Mesodermal cell (in vitro differentiated cells): ENCODE measurements around the gene KLF7.

Source experiments
- H3K27ac ChIP-seq: 2 replicates; pipeline ENCODE4 v1.7.0; 2013; ENCODE audit warnings: mild to moderate bottlenecking, low read depth, low read length, moderate library complexity; ENCODE audit not compliant: severe bottlenecking
- H3K36me3 ChIP-seq: 2 replicates; pipeline ENCODE4 v1.7.1; 2013; ENCODE audit warnings: mild to moderate bottlenecking, low read length, moderate library complexity; ENCODE audit not compliant: control insufficient read depth, insufficient read depth
- H3K4me1 ChIP-seq: one replicate; pipeline ENCODE4 v1.7.1; 2013; ENCODE audit warnings: mild to moderate bottlenecking, low read length; ENCODE audit not compliant: insufficient read depth, control insufficient read depth, poor library complexity, severe bottlenecking
- H3K4me3 ChIP-seq: 2 replicates; pipeline ENCODE4 v1.7.0; 2013; ENCODE audit warnings: low read length, control low read depth, mild to moderate bottlenecking; ENCODE audit not compliant: insufficient read depth, poor library complexity, severe bottlenecking; ENCODE audit errors: extremely low read depth
- H3K9me3 ChIP-seq: 2 replicates; pipeline ENCODE4 v1.7.1; 2013; ENCODE audit warnings: mild to moderate bottlenecking, low read length, moderate library complexity; ENCODE audit not compliant: control insufficient read depth
- WGBS, 2 experiments: methylation state at CpG; one replicate each; pipeline ENCODE4 v1.1.5; 2013; ENCODE audit warnings: missing lambda C conversion rate in 2 of 2; ENCODE audit not compliant: insufficient coverage in 2 of 2; 5-methylcytosine and 5-hydroxymethylcytosine counted together

Gene KLF7

DNA sequence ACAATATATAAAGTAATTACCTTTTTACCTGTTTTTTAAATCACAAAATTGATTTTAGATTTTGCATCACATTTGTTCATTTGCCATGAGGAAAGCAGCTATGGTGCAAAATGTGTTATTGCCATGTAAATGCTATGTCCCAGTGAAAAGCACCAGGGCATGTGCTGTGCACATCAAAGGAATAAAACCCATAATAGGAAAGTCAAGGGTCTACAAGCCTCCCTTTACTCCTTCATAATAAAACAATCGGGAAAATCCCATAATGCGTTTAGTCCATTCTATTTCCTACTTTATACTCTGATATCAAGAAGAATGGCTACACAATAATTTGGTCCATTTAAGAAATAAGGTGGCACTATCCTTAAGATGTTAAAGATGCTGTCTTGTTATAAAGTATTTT, 53.0 kb downstream of the KLF7 start:
- H3K4me3 ChIP-seq, result no peak overlapping the region
- H3K4me1 ChIP-seq, result no peaks in the 10 kb centered on the region
- peaks cover 62% of the 10 kb centered on the region for H3K36me3 ChIP-seq
- no peaks in the 10 kb centered on the region for H3K9me3 ChIP-seq
- WGBS, 2 experiments, result 100% methylated on average over 1 of the region's 2 CpGs; no CpG with 5 or more reads in 1 of the 2 experiments
- no peak overlapping the region for H3K27ac ChIP-seq

DNA sequence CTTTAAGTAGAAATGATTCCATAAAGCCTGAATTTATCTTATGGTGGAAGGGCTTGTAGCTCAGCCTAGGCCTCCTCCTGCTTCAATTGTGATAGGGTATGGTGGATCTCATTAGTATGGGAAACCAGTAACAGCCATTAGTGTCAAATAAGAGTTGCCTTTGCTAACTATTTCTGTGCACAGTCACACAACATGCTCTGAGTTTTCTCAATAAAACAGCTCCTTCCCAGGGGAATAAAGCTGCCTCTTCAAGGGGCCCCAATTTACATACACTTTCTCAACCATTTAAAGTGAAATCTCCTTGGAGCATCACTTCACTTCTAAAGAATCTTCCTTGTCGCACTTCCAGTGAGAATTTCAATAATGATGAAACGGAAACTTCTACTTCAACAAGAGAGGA, 53.4 kb downstream of the KLF7 start:
- no peak overlapping the region for H3K4me3 ChIP-seq
- no peaks in the 10 kb centered on the region for H3K4me1 ChIP-seq
- no peak overlapping the region for H3K27ac ChIP-seq
- peaks cover 62% of the 10 kb centered on the region for H3K36me3 ChIP-seq
- WGBS, 2 experiments, result no CpG with 5 or more reads among the region's 2 CpGs
- no peaks in the 10 kb centered on the region for H3K9me3 ChIP-seq

DNA sequence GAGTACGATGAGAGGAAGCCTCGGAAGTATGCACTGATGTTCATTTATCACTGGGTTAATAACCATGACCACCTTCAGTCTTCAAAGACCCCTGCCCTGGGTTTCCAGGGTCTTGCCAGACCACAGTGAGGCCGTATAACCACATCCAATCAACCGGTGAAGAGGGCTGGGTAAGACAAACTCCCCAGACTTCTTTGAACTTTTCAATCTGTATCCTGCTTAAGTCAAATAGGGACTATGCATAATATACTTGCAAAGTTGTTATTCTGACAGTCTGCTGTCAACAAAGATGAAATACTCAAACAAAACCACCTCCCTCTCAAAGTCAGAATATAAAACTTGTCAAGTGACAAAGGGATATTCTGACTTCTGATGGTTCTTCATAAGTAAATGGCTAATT, 54.0 kb downstream of the KLF7 start:
- Histone ChIP-seq H3K4me1 (no peaks in the 10 kb centered on the region), H3K4me3 (no peak overlapping the region), H3K27ac (no peak overlapping the region), H3K9me3 (no peaks in the 10 kb centered on the region), H3K36me3 (peaks cover 68% of the 10 kb centered on the region)
- WGBS, 2 experiments, result 79 to 86% methylated on average over 2 to 3 of the region's 4 CpGs

DNA sequence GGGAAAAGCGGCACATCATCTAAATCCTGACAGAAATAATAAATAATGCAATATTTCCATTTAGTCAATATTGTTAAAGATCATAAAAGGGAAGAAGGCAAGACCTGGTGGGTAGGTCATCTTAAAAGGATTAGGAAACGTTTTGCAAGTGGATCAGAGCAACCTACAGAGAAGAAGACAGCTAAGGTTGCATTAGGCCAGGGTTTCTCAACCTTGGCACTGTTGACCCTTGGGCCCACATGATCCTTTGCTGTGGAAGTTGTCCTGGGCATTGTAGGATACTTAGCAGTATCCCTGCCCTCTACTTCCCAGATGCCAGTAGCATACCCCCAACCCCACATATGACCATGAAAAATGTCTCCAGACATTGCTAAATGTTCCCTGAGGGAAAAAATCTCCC, 55.0 kb downstream of the KLF7 start:
- no peaks in the 10 kb centered on the region for H3K9me3 ChIP-seq
- no peaks in the 10 kb centered on the region for H3K4me1 ChIP-seq
- WGBS, 2 experiments, result 83 to 100% methylated on average over 1 of the region's 2 CpGs
- no peak overlapping the region for H3K27ac ChIP-seq
- H3K4me3 ChIP-seq, result no peak overlapping the region
- peaks cover 73% of the 10 kb centered on the region for H3K36me3 ChIP-seq

DNA sequence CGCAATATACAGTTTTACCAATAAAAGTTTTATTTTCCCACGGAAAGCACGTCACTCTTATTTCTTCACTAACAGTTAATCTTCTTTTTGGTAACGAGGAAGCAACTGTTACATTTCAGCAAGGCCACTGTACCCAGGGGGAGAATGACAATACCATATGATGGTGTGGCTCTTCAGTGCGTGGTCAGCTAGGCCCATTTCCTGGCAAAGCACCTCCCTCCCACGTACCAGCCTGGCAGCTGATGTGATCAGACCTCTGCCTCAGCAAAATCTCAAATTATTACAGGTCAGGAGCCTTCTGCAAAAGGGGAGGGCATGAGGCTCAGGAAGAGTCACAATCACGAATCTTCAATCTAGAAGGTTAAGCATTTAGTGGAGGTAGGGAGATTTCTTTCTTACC, 55.4 kb downstream of the KLF7 start:
- Histone ChIP-seq H3K9me3 (no peaks in the 10 kb centered on the region), H3K4me3 (no peak overlapping the region), H3K4me1 (no peaks in the 10 kb centered on the region), H3K27ac (no peak overlapping the region), H3K36me3 (peaks cover 75% of the 10 kb centered on the region)
- 97 to 100% methylated on average over 2 to 4 of the region's 7 CpGs for WGBS, 2 experiments

DNA sequence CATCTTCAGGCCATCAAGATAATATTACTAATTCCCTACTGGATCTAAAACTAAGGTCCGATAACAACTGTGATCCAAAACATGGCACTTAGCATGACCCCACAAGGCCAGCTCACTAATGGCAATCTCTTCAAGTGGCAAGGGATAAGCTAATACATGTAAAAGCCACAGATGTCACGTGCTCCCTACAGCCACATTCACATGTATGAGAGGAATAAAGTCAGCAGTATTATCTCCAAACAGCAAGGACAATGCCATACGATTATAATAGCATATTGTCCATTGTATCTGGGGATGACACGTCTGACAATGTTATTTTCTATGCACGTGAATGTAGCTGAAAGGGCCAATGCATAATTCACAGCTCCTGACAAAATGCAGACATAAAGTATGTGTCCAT, 56.0 kb downstream of the KLF7 start:
- Histone ChIP-seq H3K9me3 (no peaks in the 10 kb centered on the region), H3K4me3 (no peak overlapping the region), H3K4me1 (no peaks in the 10 kb centered on the region), H3K36me3 (peaks cover 81% of the 10 kb centered on the region), H3K27ac (no peak overlapping the region)
- WGBS, 2 experiments, result 92 to 94% methylated on average over 2 of the region's 5 CpGs

DNA sequence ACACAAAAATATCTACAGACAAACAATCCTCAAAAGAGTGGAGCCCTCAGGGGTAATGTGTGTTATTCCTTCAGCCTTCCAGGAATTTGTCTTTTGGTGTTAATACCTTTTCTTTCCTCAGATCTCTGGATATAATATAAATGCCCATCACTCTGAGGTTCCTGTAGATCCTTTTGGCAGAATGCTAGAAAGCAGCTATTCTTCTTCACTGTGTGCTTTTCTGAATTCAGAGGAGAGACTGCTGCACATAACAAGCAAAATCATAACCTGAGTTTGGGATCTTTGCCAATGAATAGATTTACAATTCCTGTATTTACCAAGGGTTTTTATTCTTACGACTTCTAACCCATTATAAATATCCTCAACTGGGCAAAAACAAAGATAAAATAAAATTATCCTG, 57.3 kb downstream of the KLF7 start:
- H3K27ac ChIP-seq, result no peak overlapping the region
- no peak overlapping the region for H3K4me3 ChIP-seq
- H3K4me1 ChIP-seq, result no peaks in the 10 kb centered on the region
- H3K9me3 ChIP-seq, result no peaks in the 10 kb centered on the region
- no CpG with 5 or more reads among the region's 1 CpG for WGBS, 2 experiments
- H3K36me3 ChIP-seq, result peaks cover 88% of the 10 kb centered on the region

DNA sequence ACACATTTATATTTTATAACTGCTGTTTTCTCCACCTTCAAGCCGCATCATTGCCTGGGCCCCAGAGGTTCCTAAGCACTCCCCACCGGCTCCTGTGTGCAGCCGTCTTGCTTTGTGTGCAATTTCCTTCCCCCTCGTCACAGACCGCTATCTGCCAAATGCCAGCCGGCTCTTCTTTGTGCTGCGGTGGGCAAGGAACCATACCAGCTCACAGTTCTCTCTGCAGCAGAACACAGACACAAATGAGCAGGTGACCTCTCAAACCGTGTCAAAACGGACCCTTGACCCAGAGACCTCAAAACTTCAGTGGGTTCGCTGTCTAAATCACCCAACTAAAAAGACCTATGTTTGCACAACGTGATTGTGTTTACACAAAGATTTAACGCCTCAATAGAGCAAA, 58.2 kb downstream of the KLF7 start:
- H3K4me1 ChIP-seq, result no peaks in the 10 kb centered on the region
- H3K9me3 ChIP-seq, result no peaks in the 10 kb centered on the region
- WGBS, 2 experiments, result 83 to 94% methylated on average over 11 to 12 of the region's 12 CpGs
- H3K36me3 ChIP-seq, result peaks cover 90% of the 10 kb centered on the region
- H3K27ac ChIP-seq, result no peak overlapping the region
- no peak overlapping the region for H3K4me3 ChIP-seq

DNA sequence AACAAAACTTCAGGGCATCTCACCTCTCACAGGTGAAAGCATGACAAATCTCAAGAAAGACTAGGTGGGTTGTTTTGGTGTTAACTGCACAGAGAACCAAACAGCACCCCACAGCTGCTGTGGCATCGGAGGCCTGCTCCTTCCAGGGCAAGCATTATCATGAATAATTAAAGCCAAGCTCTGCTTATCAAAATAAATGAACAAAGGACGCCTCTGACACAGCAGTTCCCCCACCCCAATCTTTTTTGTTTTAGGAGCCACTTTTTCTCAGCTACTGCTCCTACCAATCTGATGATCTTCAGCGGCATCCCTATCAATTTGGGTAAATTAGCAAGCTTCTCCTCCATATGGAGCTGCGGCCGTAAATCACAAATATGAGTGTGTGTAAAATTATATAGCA, 58.6 kb downstream of the KLF7 start:
- 100% methylated on average over 1 of the region's 5 CpGs for WGBS, 2 experiments
- no peaks in the 10 kb centered on the region for H3K9me3 ChIP-seq
- no peak overlapping the region for H3K4me3 ChIP-seq
- H3K36me3 ChIP-seq, result peaks cover 87% of the 10 kb centered on the region
- H3K27ac ChIP-seq, result no peak overlapping the region
- no peaks in the 10 kb centered on the region for H3K4me1 ChIP-seq

DNA sequence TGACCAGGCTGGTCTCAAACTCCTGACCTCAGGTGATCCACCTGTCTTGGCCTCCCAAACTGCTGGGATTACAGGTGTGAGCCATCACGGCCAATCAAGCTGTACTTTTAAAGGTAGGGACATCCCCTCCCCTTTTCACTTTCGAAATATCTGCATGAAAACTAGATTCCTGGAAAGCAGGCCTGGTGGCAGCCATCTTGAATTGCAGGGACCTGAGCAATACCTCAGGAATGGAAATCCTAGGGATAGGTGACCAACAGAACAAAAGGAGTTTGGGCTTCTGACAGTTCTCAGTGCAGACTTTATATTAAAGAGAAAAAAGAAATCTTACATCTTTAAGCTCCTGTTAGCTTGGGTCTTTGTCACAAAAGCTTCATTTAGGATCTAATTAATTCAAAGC, 62.6 kb downstream of the KLF7 start:
- H3K9me3 ChIP-seq, result no peaks in the 10 kb centered on the region
- H3K4me1 ChIP-seq, result no peaks in the 10 kb centered on the region
- no peak overlapping the region for H3K4me3 ChIP-seq
- WGBS, 2 experiments, result 86 to 100% methylated on average over 1 of the region's 2 CpGs
- H3K27ac ChIP-seq, result no peak overlapping the region
- peaks cover 76% of the 10 kb centered on the region for H3K36me3 ChIP-seq

DNA sequence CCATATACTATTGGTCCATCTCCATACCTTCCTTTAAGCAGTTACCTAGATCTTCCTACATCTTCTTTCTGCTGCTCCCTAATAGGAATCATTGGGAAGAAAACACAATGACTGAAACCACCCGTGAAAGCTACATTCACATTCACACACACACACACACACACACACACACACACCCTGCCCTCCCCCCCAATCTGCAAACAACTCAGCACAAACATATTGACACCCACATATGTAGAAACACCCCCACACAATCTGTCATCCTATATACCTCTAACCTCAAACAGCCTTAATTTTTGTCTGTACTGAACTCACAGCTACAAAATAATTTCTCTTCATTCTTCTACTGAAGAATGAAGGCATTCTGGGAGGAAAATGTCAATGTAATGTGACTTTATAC, 63.8 kb downstream of the KLF7 start:
- H3K27ac ChIP-seq, result no peak overlapping the region
- peaks cover 69% of the 10 kb centered on the region for H3K36me3 ChIP-seq
- H3K9me3 ChIP-seq, result no peaks in the 10 kb centered on the region
- no peak overlapping the region for H3K4me3 ChIP-seq
- no peaks in the 10 kb centered on the region for H3K4me1 ChIP-seq
- 83 to 100% methylated on average over 1 of the region's 1 CpG for WGBS, 2 experiments

DNA sequence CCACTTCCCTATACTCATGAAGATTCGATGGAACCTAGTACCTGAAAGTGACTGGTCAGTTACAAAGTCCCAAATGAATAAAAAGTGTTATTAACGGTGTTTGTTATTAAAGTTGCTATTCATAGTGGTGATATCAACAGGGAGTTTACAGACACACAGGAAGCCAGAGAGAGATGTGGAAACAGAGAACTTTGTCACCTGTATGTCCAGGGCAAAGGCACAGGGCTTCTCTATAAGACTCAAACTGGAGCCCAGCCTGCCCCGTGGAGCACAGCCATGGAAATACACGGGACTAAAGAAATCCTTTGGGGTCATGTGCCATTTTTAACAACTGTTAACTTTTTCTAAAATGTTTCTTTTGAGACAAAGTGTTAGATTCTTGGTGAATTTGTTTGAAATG, 68.5 kb downstream of the KLF7 start:
- Histone ChIP-seq H3K36me3 (peaks cover 46% of the 10 kb centered on the region), H3K9me3 (no peaks in the 10 kb centered on the region), H3K4me1 (peaks cover 7% of the 10 kb centered on the region), H3K27ac (no peak overlapping the region), H3K4me3 (no peak overlapping the region)
- 96 to 100% methylated on average over 2 of the region's 4 CpGs for WGBS, 2 experiments
